ENCODE data around the gene DHTKD1.

Gene DHTKD1, protein sequence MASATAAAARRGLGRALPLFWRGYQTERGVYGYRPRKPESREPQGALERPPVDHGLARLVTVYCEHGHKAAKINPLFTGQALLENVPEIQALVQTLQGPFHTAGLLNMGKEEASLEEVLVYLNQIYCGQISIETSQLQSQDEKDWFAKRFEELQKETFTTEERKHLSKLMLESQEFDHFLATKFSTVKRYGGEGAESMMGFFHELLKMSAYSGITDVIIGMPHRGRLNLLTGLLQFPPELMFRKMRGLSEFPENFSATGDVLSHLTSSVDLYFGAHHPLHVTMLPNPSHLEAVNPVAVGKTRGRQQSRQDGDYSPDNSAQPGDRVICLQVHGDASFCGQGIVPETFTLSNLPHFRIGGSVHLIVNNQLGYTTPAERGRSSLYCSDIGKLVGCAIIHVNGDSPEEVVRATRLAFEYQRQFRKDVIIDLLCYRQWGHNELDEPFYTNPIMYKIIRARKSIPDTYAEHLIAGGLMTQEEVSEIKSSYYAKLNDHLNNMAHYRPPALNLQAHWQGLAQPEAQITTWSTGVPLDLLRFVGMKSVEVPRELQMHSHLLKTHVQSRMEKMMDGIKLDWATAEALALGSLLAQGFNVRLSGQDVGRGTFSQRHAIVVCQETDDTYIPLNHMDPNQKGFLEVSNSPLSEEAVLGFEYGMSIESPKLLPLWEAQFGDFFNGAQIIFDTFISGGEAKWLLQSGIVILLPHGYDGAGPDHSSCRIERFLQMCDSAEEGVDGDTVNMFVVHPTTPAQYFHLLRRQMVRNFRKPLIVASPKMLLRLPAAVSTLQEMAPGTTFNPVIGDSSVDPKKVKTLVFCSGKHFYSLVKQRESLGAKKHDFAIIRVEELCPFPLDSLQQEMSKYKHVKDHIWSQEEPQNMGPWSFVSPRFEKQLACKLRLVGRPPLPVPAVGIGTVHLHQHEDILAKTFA

DNA sequence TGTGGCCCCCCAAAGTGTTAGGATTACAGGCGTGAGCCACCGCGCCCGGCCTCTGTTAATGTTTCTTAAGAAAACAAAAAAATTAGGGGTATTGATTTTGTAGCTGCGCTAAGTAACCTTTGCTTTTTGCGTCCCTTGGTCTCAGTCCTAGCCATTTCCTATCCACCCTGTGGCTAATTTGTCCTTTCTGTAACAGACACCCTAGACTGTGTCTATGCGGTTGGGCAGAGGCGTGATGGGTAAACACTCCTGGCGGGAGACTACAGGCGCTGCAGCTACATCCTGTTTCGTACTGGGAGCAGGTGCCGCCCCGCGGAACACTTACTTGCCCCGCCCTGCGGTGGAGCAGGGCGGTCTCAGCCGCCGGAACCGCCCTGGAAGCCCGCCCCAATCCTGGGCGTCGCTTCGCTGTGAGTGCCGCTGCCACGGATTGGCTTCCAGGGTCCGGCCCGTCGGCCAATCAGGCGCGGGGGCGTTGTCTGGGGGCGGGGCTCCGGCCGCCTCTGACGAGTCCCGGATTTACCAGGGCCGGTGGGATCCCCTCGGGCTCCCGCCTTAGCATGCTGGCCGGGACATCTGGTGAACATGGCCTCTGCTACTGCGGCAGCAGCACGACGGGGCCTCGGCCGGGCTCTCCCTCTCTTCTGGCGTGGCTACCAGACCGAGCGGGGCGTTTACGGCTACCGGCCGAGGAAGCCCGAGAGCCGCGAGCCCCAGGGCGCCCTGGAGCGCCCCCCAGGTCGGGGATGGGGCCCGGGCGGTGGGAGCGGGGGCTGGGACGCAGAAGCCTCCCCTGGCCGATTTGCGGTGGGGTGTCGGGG, at the start of gene DHTKD1:
TSS of gene DHTKD1 (plus strand) at position 506 of the 821 bp plus-strand sequence. CDS start at position 586, 80 bp downstream.
- peak; percentile 100 for DNase-seq (ENCODE audit: low spot score)

DNA sequence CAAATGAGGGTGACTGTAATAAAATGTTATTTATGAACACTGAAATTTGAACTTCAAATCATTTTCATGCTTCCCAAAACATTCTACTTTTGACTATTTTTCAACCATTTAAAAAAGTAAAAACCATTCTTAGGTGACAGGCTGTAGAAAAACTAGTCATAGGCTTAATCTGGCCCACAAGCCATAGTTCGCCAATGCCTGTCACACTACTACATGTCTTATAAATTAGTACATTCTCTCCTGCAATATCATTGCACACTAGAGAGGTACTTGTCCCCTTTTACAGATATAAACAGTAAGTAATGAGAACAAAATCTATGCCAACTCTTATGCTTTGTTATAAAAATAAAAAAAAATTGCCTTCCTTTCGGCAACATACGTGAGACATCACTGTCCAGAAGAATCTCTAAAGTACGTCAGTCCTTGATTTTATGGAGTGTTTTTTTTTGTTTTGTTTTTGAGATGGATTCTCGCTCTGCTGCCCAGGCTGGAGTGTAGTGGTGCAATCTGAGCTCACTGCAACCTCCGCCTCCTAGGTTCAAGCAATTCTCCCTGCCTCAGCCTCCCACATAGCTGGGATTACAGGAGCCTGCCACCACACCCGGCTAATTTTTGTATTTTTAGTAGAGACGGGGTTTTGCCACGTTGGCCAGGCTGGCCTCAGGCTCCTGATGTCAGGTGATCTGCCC, 49.3 kb upstream of the DHTKD1 start:
- DNase-seq (ENCODE audit: low spot score), result no peak

DNA sequence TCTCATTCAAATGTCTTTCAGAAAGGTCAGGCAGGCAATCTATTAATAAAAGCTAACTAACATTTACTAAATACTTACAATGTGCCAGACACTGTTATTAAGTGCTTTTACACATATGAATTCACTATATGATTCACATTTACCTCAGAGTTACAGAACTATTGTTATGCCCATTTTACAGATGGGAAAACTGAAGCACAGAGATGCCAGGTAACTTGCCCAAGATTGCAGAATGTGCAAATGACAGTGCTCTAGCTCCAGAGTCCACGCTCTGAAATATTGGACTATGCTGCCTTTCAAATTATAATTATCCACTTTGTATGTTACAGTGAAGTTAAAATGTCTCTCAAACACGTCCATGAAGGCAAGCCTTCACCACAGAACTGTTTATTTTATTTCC, 48.2 kb upstream of the DHTKD1 start:
- DNase-seq (ENCODE audit: low spot score), result no peak

DNA sequence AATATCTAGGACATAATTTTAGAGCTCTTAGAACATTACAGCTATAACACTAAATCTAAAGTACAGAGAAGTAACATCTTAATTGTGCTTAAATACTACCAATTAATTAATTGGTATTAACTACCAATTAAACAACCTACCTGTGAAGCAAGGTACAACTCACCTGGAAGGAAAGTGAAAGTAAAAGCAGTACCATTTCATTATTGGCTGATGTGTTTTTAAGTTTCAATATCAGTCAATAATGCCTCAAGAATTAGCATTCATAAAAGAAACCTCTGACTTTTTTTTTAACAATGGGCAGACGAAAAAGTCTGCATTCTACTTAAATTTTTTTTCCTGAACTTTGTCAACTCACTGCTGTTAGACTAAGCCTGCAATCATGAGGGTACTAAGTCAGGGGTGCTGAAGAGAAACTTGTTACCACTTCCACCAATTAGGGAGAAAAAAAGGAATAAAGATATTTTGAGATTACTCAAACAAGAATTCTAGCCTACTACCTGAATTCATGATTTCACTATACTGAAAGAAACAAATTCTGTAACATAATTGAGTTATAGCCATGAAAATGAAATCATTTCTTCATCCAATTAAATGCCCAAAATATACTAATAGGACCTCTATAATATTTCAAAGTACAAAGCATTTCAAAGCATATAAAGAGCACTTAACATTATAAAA, 46.0 kb upstream of the DHTKD1 start:
- no peak for DNase-seq (ENCODE audit: low spot score)

DNA sequence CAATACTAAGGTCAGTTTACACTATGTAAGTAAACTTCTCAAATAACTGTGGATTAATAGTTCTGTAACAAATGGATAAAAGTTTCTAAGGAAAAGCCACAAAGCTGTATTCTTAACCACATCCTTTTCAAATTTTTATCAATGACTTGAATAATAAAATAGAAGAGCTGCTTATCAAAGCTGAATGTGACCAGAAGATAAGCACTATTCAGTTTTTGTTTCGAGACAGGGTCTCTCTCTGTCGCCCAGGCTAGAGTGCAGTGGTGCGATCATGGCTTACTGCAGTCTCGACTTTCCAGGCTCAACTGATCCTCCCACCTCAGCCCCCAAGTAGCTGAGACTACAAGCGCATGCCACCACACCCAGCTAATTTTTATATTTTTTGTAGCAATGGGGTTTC, 43.2 kb upstream of the DHTKD1 start:
- no peak for DNase-seq (ENCODE audit: low spot score)

DNA sequence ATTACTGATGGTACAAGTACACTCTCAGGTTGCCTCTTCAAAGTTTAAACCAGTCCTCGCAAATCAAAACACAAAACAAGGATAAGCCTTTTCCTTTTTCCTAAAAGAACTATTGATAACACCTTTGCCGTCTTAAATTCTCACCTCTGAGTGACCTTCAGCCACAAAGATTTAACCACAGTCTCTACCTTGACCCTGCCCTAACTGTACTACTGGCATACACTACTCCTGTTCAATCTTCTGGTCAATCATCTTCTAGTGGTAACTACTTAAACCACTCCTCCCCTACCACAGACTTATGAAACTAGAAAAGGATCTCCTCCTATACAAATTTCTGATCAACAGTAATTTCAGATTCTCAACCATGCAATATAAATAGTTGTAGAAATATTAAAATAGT, 41.2 kb upstream of the DHTKD1 start:
- no peak for DNase-seq (ENCODE audit: low spot score)

DNA sequence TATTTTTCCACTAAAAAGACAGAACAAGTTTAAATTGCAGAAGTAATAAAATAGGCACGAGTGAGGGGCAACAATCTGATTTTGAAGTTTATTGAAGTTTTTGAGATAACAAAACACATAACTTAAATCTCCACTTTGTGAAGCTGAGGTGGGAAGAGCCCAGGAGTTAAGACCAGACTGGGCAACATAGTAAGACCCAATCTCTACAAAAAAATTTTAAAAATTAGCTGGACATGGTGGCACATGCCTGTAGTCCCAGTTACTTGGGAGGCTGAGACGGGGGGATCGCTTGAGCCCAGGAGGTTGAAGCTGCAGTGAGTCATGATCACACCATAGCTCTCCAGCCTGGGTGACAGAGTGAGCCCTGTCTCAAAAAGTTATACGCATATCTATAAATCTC, 37.4 kb upstream of the DHTKD1 start:
- no peak for DNase-seq (ENCODE audit: low spot score)

DNA sequence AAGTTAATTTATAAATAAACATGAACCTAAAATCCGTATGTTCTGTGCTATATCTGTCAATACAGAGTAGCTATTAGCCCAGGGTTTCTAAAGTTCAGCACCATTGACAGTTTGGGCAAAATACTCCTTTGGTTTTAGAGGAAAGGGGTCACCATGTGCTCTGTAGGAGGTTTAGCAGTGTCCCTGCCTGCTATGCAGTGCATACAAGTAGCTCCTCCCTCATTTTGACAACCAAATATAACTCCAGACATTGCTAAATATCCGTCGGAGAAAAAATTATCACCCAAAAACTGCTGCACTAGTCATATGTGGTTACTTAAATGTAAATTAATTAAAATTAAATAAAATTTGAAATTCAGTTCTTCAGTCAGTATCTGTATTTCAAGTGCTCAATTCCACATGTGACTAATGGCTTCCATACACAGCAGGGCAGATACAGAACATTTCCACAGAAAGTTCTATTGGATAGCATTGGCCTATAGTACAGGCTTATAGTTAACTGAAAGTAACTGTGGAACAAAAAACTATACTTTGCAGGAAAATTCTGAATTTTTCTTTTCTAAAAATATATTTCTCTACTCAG, 32.6 kb upstream of the DHTKD1 start:
- no peak for DNase-seq (ENCODE audit: low spot score)

DNA sequence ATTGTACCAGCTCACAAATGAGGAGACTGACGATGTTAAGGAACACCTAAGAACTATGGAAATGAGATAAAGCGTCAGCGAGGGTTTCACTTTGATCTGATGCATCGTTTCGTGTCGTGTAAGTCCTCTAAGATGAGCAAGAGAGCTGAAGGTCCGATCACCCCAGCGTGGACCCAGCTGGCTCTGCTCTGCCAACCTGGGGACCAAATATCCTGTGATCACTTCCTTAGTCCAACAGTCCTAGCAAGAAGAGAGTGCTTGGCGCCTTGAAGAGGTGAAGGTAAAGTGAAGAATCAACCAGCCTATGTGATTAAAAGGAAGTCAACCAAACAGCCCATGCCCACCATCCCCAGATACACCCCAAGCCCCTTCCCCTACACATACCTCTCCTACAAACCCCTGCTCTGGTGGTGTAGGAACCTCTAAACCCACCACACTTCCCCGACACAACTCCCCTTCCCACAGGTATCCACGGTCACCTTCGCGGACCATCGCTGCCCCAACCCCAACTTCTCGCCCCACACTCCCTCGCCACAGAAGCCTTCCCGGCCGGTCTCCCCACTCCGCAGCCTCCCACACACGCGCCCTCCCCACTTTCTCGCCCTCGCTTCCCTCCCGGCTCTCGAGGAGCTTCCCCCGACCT, 26.9 kb upstream of the DHTKD1 start:
- DNase-seq (ENCODE audit: low spot score), result peak; percentile 27

DNA sequence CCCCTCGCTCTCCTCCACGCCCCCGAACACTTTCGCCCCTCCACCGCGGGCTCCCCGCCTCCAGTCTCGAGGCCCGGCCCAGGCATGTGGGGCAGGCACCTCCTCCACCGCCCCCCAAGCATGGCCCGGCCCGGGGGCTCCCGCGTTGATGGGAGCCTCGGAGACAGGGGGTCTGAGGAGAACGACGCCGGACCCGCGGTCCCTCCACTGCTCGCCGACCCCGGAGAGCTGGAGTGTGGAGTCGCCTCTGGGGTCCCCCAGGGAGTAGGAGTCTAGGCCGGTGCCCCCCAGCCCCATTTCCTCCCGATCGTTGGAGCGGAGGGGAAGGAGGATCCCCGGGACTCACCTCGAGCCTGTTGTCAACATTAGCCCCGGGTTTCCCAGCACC, 26.4 kb upstream of the DHTKD1 start:
- DNase-seq (ENCODE audit: low spot score), result peak; percentile 64

DNA sequence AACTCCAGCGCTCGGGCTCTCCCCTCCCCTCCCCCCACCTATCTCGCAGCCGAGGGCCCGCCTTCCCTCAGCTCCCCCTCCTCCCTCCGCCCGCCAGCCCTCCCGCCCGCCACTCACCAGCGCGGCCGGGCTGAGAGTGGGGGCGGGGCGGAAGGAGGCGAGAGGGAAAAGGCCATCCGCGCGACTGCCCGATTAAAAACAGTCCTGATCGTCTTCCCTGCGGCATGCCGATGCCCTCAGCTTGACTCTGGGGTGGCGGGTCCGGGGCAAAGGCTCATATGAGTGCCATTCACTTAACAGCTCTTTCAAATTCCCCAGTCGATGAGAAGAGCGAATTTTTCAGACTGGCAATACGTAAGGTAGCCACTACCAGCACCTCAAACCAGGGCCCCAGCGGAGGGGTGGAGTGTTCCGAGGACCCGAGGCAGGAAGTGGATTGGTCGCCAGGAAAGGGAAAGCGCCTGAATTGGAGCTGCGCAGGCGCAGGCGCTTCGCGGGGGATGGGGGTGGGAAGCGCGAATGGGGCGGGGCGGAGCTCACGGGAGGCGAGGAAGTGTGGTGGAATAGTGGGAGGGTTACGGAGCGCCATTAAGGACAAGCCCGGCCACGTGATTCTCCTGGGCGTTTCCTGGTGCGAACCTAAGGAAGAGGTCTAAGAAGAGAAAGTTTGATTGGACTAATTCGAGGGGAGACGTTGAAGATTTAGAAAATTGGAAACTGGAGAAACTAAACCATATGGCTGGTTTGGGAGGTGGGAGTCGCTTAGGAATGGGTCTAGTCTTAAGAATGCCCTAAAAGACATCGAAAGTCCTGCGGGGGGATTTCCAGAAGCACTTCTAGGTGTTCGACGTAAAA, 25.7 kb upstream of the DHTKD1 start, which contains the start of gene UPF2:
TSS of gene UPF2 (minus strand) at position 13 of the 855 bp plus-strand sequence. CDS start 7,386 bp downstream, outside the sequence.
- DNase-seq (ENCODE audit: low spot score), result peak; percentile 100

DNA sequence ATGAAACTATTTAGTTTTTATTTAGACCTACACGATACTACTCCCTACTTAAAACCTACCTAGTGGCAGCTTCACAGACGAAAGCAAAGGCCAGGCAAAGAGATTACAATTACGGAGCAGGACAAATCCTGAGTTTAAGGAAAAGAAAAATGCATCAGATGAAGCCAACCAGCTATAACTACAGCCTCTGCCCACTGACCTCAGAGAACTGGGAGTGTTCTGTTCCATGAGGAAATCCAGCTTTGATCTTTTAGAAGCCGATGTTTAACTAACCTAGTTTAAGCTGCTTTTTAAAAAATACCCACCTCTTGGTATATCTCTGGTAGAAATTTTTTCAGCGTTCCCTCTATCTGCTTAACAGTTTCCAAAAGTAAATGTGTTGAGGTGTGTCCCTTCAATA, 23.2 kb upstream of the DHTKD1 start:
- DNase-seq (ENCODE audit: low spot score), result no peak

DNA sequence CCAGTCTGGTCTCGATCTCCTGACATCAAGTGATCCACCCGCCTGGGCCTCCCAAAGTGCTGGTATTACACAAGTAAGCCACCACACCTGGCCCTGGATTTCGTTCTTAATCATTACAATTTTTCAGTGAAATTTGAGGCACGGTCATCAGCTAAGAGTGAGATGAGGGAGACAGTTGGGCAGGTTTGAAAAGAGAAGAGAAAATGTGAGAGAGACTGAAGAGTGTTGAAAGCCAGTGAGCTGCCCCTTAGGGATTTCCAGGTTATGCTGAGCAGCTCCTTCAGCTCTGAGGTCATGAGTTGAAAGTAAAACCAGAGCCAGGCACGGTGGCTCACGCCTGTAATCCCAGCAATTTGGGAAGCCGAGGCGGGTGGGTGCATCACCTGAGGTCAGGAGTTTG, 20.2 kb upstream of the DHTKD1 start:
- DNase-seq (ENCODE audit: low spot score), result no peak

DNA sequence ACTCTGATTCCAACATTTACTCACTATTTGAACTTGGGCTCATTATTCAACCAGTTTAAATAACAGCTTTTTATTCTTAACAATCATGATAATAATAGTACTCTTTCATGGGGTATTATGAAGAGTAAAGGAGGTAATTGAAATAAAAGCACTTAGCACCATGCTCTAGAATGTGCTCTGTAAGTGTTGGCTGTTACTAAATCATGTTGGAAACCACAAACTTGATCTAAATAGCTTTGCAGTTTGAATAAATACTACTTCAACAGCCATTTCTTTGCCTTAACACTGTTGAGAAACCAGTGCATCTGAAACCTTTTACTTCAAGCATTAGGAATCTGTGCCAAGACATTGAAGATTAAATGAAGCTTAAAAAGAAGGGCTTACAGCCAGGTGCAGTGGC, 18.2 kb upstream of the DHTKD1 start:
- DNase-seq (ENCODE audit: low spot score), result no peak

DNA sequence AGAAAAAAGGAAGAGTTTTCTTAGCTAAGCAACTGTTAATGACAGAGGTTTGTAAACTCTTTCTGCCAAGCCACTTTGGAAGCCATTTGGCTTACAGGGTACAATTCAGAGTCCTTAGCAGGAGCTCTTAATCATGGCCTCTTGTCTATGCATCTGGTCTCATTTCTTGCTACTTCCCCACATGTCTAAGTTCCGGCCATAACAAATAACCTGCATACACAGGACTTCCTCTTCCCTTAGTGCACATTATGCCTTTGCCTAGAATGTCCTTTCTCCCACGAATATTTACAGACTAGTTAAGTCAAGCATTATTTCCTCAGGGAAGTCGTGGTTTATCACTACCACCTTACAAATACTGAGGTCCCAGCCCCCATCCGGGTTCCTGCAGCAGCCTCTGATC, 17.5 kb upstream of the DHTKD1 start:
- no peak for DNase-seq (ENCODE audit: low spot score)

DNA sequence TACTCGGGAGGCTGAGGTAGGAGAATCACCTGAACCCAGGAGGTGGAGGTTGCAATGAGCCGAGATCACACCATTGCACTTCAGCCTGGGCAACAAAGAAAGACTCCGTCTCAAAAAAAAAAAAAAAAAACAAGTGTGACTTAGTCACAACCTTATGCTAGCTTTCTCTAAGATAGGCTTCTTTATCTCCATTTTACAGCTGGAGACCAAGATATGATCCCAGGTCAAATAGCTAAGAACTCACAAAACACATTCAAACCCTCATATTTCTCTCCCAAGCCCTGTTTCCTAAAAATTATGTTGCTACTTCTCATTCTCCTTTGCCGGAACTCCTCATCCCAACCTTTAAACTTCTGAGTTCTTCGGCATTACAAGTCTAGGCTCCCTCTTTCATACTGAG, 13.0 kb upstream of the DHTKD1 start:
- DNase-seq (ENCODE audit: low spot score), result no peak

DNA sequence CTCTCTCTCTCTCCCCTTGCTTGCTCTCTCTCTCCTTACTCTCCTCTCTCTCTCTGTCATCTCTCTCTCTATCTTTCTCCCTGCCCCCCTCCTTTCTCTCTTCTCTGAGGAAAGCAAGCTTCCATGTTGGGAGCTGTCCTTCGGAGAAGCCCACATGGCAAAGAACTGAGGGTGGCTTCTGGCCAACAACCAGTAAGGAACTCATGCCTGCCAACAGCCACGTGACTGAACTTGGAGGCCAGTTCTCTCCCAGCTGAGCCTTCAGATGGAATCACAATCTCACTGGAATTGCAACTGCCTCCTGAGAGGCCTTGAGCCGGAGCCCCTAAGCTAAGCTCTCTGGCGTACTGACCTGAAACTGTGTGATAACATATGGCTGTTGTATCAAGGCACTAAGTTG, 12.0 kb upstream of the DHTKD1 start:
- DNase-seq (ENCODE audit: low spot score), result no peak

DNA sequence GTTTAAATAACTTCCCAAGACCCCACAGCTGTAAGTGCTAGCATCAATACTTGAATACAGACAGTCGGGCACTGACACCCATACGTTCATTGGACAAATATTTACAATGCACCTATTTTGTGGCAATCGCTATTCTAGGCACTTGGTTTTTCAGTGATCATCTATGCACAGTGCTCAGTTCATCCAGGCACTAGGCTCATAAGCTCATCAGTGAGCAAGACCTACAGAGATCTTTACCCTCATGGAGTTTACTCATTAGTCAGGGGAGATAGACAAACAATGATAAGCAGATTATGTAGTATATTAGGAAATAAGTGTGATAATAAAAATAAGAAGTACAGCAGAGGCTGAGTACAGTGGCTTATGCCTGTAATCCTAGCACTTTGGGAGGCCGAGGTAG, 7.6 kb upstream of the DHTKD1 start:
- no peak for DNase-seq (ENCODE audit: low spot score)
